DOHH2 (cell line): ENCODE measurements around the gene LZTR1.

Source experiments
- EZH2phosphoT487 ChIP-seq: fragments of 200-600 bp; sonication (generic); IDR thresholded peaks from 2 replicates; pipeline ENCODE4 v1.6.1; 2017; ENCODE audit warnings: borderline replicate concordance, mild to moderate bottlenecking, antibody characterized with exemption, low read length, moderate library complexity, mixed read lengths
- TF ChIP-seq, protein P1 (sequence below): fragments of 200-600 bp; sonication (generic); IDR thresholded peaks from one replicate; pipeline ENCODE4 v1.5.1; 2014; ENCODE audit warnings: antibody characterized with exemption, mild to moderate bottlenecking, low read depth, low read length; ENCODE audit not compliant: poor library complexity, severe bottlenecking

DNA sequence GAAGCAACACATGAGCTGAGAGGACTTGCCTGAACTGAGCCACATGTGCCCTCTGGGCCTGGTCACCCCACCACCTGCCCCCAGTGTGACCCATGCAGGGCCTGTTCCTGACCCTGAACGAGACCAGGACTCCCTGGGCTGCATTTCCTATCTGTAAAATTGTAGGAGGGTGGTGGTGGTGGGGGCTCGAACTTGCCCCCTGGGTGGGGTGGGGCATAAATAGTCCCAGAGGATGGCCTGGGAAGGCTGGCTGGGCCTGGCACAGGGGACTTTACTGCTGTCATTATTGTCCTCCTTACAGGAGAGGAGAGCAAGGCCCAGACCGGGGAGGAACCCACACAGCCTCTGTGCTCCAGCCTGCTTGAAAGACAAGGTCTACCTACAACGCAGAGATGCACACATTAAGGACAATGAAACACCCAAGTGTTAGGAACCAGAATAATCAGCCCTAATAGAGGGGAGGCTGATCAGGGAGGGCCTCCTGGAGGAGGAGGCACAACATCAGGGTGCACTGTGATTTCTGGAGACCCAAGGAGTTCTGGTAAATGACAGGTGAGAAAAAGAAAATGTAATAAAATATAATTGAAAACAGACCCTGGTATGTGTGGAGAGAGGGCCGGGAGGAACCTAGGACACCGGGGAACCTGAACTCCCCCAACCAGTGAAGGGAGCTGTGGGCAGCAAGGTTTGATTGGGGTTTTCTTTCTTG, 17.9 kb upstream of the LZTR1 start:
- TF ChIP-seq, protein P1, sequence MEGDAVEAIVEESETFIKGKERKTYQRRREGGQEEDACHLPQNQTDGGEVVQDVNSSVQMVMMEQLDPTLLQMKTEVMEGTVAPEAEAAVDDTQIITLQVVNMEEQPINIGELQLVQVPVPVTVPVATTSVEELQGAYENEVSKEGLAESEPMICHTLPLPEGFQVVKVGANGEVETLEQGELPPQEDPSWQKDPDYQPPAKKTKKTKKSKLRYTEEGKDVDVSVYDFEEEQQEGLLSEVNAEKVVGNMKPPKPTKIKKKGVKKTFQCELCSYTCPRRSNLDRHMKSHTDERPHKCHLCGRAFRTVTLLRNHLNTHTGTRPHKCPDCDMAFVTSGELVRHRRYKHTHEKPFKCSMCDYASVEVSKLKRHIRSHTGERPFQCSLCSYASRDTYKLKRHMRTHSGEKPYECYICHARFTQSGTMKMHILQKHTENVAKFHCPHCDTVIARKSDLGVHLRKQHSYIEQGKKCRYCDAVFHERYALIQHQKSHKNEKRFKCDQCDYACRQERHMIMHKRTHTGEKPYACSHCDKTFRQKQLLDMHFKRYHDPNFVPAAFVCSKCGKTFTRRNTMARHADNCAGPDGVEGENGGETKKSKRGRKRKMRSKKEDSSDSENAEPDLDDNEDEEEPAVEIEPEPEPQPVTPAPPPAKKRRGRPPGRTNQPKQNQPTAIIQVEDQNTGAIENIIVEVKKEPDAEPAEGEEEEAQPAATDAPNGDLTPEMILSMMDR: no peak
- peak; percentile 68; the same call in 1 of the 2 replicates for TF ChIP-seq EZH2phosphoT487
